ENCODE results near the gene AGAP1. TPM values are rescaled to one million over a fixed set of nuclear protein-coding genes. Genes with fewer than 3 reads are reported as not detected.

Gene AGAP1
- total and polyA plus RNA-seq, 8 donors: 5.0 to 27.6 (median 17.4) TPM

- WGBS, 2 donors: 60 to 71% methylated on average over 11 of the region's 11 CpGs
- Histone ChIP-seq H3K36me3 (no peaks in the 10 kb centered on the region), H3K9me3 (no peaks in the 10 kb centered on the region), H3K27ac (no peak overlapping the region), H3K4me1 (peaks cover 0 to 9% (median 6%) of the 10 kb centered on the region in 3 donors), H3K27me3 (no peaks in the 10 kb centered on the region), H3K4me3 (no peak overlapping the region)
- no peak for TF ChIP-seq CTCF (IDR thresholded peaks at IDR 0.05)
- intact Hi-C loops (cut with DNase I): no loop called here
- ATAC-seq: no peak
- DNase-seq: peak in 1 of 6 donors; percentile 6
- no peak for FAIRE-seq
Measured at GRCh38 chr2:235640926-235641723, 147.3 kb downstream of the AGAP1 start.

- intact Hi-C loops (cut with DNase I): no loop called here
- ATAC-seq: no peak
- Histone ChIP-seq H3K4me3 (no peak overlapping the region), H3K4me1 (peaks cover 0 to 9% (median 6%) of the 10 kb centered on the region in 3 donors), H3K27ac (no peak overlapping the region), H3K27me3 (no peaks in the 10 kb centered on the region), H3K36me3 (no peaks in the 10 kb centered on the region), H3K9me3 (no peaks in the 10 kb centered on the region)
- 84 to 86% methylated on average over 8 of the region's 8 CpGs for WGBS, 2 donors
- TF ChIP-seq CTCF (IDR thresholded peaks at IDR 0.05): no peak
- DNase-seq: no peak
- FAIRE-seq: no peak
Measured at GRCh38 chr2:235641956-235642355, 148.1 kb downstream of the AGAP1 start.

- Histone ChIP-seq H3K36me3 (no peaks in the 10 kb centered on the region), H3K4me3 (no peak overlapping the region), H3K27me3 (no peaks in the 10 kb centered on the region), H3K27ac (no peak overlapping the region), H3K9me3 (no peaks in the 10 kb centered on the region), H3K4me1 (peaks cover 0 to 9% (median 6%) of the 10 kb centered on the region in 3 donors)
- intact Hi-C loops (cut with DNase I): no loop called here
- 94 to 98% methylated on average over 9 of the region's 9 CpGs for WGBS, 2 donors
- DNase-seq (no peak), FAIRE-seq (no peak), ATAC-seq (no peak)
- no peak for TF ChIP-seq CTCF (IDR thresholded peaks at IDR 0.05)
Measured at GRCh38 chr2:235642446-235643098, 148.7 kb downstream of the AGAP1 start.

GRCh38 chr2:235643680-235644511 lies 150.1 kb downstream of the AGAP1 start:
- Histone ChIP-seq H3K27me3 (no peaks in the 10 kb centered on the region), H3K4me1 (peaks cover 0 to 9% (median 6%) of the 10 kb centered on the region in 3 donors), H3K9me3 (no peaks in the 10 kb centered on the region), H3K27ac (no peak overlapping the region), H3K4me3 (no peak overlapping the region), H3K36me3 (no peaks in the 10 kb centered on the region)
- WGBS, 2 donors: 82 to 87% methylated on average over 16 of the region's 16 CpGs
- no peak for DNase-seq
- no peak for FAIRE-seq
- intact Hi-C loops (cut with DNase I): no loop called here
- TF ChIP-seq CTCF (IDR thresholded peaks at IDR 0.05): no peak
- peak in 2 of 4 donors; percentile 16 to 42 for ATAC-seq
